ENCODE measurements around the gene RRP15.
A peak's percentile ranks its signal among the peaks of the same experiment; 100 is the strongest.

RRP15 gene

DNA sequence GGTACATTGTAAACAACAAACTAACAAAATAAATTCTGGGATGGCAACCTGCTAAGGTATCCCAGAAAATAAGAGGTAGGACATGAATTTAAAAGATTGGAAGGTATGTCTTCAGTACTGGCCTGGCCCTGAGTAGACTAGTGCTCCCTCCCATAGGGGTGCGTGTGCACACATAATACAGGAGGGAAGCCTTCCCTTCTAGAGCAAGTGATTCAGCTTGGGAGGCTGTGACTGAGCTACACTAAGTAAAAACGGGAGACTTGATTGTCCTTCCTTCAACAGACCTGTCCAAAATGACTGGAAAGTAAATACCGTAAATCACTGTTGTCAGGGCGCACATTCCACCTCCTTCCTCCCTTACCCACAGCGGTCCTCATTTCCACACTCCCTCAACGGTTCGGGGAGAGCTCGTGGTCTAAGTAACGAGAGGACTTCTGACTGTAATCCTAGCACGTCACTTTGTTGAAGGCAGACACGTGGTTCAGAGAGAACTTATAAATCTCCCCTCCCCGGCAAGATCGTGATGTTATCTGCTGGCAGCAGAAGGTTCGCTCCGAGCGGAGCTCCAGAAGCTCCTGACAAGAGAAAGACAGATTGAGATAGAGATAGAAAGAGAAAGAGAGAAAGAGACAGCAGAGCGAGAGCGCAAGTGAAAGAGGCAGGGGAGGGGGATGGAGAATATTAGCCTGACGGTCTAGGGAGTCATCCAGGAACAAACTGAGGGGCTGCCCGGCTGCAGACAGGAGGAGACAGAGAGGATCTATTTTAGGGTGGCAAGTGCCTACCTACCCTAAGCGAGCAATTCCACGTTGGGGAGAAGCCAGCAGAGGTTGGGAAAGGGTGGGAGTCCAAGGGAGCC is 60.0 kb downstream of the RRP15 start, which contains the start of gene TGFB2:
Gene TGFB2 (plus strand): TSS at position 523 of the 859 bp plus-strand sequence. CDS start 1,366 bp downstream, outside the sequence.
- peak; percentile 67 for DNase-seq

- DNase-seq, result peak; percentile 49
Measured at GRCh38 chr1:218345673-218346390, 60.7 kb downstream of the RRP15 start.

- DNase-seq, result no peak
Measured at GRCh38 chr1:218346391-218347204, 61.5 kb downstream of the RRP15 start.

- no peak for DNase-seq
Measured at GRCh38 chr1:218347336-218347722, 62.2 kb downstream of the RRP15 start.

GRCh38 chr1:218347723-218348627 is 62.9 kb downstream of the RRP15 start:
- DNase-seq, result no peak

DNA sequence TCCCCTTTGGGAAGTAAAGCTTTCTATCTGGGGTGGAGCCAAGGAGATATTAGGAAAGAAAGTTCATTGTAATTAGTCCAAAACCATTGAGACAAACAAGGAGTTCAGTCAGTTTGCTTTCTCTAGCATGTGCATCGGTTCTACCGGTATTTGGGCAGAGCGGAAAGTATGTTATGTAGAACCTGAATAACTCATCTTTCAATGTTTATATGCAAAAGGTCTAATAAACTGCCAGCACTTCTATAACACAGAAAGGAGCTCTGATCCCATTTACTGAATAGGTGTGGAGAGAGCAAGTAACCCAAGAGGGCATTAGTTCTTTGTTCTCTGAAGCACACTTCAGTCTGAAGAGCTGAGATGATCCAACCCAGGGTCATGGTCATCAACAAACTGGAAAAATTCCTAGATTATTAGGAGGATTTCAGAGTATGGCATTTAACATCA is 63.6 kb downstream of the RRP15 start:
- no peak for DNase-seq

GRCh38 chr1:218349348-218350034 is 64.4 kb downstream of the RRP15 start:
- DNase-seq, result no peak

DNA sequence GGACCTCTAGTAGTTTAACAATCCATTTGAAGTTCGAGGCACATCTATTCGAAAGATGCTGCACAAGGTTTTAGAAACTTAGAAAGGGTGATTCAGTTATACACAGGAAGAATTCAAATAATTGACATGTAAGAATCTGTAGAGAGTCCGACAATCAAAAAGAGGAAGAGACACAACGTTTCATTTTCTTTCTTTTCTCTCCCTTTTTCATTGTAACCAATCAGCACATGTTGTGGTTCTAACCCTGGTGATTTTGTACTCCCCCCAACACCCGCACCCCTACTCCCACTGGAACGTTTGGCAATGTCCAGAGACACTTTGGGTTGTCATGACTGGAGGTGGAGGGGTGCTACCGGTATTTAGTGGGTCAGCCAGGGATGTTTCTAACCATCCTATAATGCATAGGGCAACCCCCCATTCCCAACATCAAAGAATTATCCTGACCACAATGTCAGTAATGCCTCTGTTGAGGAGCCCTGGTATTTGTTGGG is 65.0 kb downstream of the RRP15 start:
- DNase-seq, result no peak

DNA sequence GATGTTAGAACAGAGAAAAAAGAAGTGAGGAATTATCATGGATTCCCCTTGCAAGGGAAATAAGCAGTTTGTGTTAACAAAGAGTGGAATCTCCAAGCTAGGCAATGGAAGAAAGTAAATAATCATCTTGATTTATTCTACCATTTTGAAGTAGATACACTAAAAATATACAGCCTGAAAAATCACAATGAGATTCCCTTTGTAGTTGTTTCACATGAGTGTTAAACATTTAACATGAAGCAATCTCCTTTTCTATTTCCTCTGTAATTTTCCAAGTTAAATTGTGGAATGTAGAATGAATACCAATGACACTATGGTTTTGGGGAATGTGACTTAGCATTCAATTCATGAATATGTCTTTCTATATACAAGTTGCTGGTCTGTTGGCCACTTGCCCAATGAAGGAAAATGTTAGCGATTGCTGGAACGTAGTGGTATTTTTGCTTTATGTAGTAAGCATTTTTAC is 65.7 kb downstream of the RRP15 start:
- no peak for DNase-seq

- peak; percentile 47 for DNase-seq
Measured at GRCh38 chr1:218351391-218352074, 66.4 kb downstream of the RRP15 start.

- no peak for DNase-seq
Measured at GRCh38 chr1:218352075-218352438, 67.0 kb downstream of the RRP15 start.

- no peak for DNase-seq
Measured at GRCh38 chr1:218353656-218354055, 68.6 kb downstream of the RRP15 start.

DNA sequence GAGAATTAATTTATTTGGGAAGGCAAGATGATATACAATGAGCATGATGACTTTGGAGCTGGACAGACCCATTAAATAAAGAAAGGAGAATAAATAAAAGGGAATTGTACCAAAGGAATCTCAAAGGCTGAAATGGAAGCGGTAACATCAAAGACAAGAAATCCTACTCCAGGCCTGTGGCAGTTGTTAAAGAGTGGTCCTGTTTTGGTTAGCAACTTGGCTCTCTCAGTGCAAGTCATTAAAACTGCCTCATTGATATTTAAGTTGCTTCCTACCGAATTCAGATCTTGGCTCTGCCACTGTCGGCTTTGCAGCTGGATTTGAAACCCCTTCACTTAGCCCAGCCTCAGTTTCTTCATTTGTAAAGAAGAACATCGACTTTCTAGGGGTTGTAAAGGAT is 70.2 kb downstream of the RRP15 start:
- DNase-seq, result no peak

DNA sequence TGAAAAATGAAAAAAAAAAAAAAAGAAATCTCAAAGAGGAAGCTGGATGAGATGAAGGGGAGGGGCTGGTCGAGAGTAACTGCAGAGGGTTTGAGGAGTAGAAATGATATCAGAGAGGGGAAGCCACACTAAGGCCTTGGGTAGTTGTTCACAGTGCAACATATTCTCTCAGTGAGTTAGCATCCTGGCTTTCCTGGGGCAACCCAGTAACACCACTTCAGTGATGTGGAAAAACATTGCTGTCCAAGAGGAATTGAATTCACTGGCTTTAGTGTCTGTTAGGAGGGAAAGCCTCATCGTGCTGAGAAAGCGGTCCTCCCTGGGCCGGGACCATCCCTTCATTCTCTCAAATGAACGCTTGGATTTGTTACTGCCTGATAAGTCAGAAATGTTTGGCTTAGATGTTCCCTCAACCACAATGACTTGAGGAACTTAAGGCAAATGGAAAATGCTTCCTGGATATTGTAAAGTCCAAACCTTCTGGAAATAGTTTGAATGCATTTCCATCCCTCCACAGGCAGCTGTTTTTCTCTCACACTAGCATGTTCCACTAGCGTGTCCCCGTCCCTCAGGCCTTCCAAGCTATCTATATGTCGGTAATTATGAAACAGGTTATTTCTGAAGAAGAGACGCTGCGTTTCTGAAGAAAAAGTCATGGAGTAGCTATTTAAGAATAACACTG is 72.3 kb downstream of the RRP15 start:
- DNase-seq, result no peak

GRCh38 chr1:218357893-218358232 is 72.8 kb downstream of the RRP15 start:
- DNase-seq, result no peak

- peak; percentile 33 for DNase-seq
Measured at GRCh38 chr1:218361298-218362065, 76.4 kb downstream of the RRP15 start.

DNA sequence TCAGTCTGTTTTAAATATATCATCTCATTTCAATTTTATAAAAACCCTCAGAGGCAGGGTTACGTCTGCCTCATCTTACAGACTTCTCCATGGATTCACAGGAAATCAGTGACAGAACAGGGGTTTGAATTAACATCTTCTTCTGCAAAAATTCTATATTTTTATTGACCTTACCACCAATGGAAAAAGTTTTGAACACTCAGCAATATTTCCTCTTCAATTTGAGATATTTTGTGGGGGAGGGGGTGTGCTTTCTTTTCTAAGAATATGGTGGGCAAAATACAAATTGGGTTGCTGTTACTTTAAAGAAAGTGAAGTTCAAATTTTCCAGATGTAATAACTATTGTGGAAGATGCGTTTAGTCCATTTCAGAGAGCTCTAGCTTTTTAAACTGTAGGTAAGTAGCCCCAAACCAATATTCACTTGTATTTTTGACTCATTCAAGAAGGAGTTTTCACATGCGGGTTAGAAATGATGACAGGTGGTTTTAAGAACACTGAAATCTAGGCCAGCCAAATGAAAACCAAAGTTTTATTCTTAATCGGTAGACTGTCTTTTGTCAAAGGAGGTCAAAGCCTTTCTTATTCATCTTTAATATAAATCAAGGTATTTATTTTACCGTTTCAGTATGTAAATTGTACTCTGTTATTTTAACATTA is 77.5 kb downstream of the RRP15 start:
- no peak for DNase-seq

DNA sequence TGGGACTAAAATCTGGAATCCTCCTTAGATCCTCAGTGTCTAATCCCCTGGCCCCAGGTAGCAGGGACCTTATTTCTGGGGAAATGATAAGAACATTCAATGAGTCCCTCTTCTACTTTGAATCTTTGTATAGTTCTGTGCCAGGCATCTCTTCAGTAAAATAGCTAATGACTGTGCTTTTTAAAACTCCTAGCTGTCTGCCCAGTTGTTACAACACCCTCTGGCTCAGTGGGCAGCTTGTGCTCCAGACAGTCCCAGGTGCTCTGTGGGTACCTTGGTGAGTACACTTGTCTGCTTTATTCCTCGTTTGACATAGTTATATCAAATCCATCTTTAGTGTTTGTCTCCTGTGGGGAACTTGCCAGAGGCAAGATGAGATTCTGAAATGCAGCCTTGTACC is 78.0 kb downstream of the RRP15 start:
- DNase-seq, result no peak
